ENCODE measurements around the gene LDB2.

The LDB2 gene

GRCh38 chr4:16659694-16660093, 238.8 kb downstream of the LDB2 start:
- H3K27me3 ChIP-seq (ENCODE audit: insufficient read depth, low read length) = no peaks in the 10 kb centered on the region
- no peak overlapping the region for H3K27ac ChIP-seq (ENCODE audit: low read depth, low read length, poor library complexity, severe bottlenecking)
- no peaks in the 10 kb centered on the region for H3K9me3 ChIP-seq (ENCODE audit: low read length)
- no peaks in the 10 kb centered on the region for H3F3A ChIP-seq (ENCODE audit: insufficient read depth, low read length)
- H3K4me3 ChIP-seq (ENCODE audit: low read depth, low read length, poor library complexity, severe bottlenecking) = no peak overlapping the region
- no peaks in the 10 kb centered on the region for H3K79me2 ChIP-seq (ENCODE audit: insufficient read depth, low read length)
- no peak for TF ChIP-seq CTCF (IDR thresholded peaks at IDR 0.05; ENCODE audit: low read length)
- no peak for TF ChIP-seq EZH2 (IDR thresholded peaks at IDR 0.05; ENCODE audit: borderline replicate concordance, low read length)
- H4K20me1 ChIP-seq (ENCODE audit: insufficient read depth, low read length) = no peaks in the 10 kb centered on the region
- H3K9me2 ChIP-seq (ENCODE audit: low read depth, low read length) = no peaks in the 10 kb centered on the region
- H3K4me2 ChIP-seq (ENCODE audit: low read length) = no peak overlapping the region
- no peaks in the 10 kb centered on the region for H3K36me3 ChIP-seq (ENCODE audit: insufficient read depth, low read length)
- H2AFZ ChIP-seq (ENCODE audit: low read length) = no peak overlapping the region
- H3K4me1 ChIP-seq (ENCODE audit: insufficient read depth, low read length, severe bottlenecking) = no peaks in the 10 kb centered on the region
- H3K9ac ChIP-seq (ENCODE audit: low read length) = no peak overlapping the region

- Histone ChIP-seq H3K79me2 (ENCODE audit: insufficient read depth, low read length) (no peaks in the 10 kb centered on the region), H3K9ac (ENCODE audit: low read length) (no peak overlapping the region), H3K27ac (ENCODE audit: low read depth, low read length, poor library complexity, severe bottlenecking) (no peak overlapping the region), H3F3A (ENCODE audit: insufficient read depth, low read length) (no peaks in the 10 kb centered on the region), H3K4me1 (ENCODE audit: insufficient read depth, low read length, severe bottlenecking) (no peaks in the 10 kb centered on the region), H4K20me1 (ENCODE audit: insufficient read depth, low read length) (no peaks in the 10 kb centered on the region), H3K4me2 (ENCODE audit: low read length) (no peak overlapping the region), H3K36me3 (ENCODE audit: insufficient read depth, low read length) (no peaks in the 10 kb centered on the region), H3K9me2 (ENCODE audit: low read depth, low read length) (no peaks in the 10 kb centered on the region), H3K4me3 (ENCODE audit: low read depth, low read length, poor library complexity, severe bottlenecking) (no peak overlapping the region), H2AFZ (ENCODE audit: low read length) (no peak overlapping the region), H3K27me3 (ENCODE audit: insufficient read depth, low read length) (no peaks in the 10 kb centered on the region), H3K9me3 (ENCODE audit: low read length) (no peaks in the 10 kb centered on the region)
- no peak for TF ChIP-seq CTCF (IDR thresholded peaks at IDR 0.05; ENCODE audit: low read length)
- TF ChIP-seq EZH2 (IDR thresholded peaks at IDR 0.05; ENCODE audit: borderline replicate concordance, low read length) = no peak
These were observed 239.4 kb downstream of the LDB2 start for GRCh38 chr4:16659079-16659478.

- Histone ChIP-seq H3K79me2 (ENCODE audit: insufficient read depth, low read length) (no peaks in the 10 kb centered on the region), H3K9me3 (ENCODE audit: low read length) (no peaks in the 10 kb centered on the region), H2AFZ (ENCODE audit: low read length) (no peak overlapping the region), H4K20me1 (ENCODE audit: insufficient read depth, low read length) (no peaks in the 10 kb centered on the region), H3K9me2 (ENCODE audit: low read depth, low read length) (no peaks in the 10 kb centered on the region), H3K4me1 (ENCODE audit: insufficient read depth, low read length, severe bottlenecking) (no peaks in the 10 kb centered on the region), H3K4me3 (ENCODE audit: low read depth, low read length, poor library complexity, severe bottlenecking) (no peak overlapping the region), H3K4me2 (ENCODE audit: low read length) (no peak overlapping the region), H3K36me3 (ENCODE audit: insufficient read depth, low read length) (no peaks in the 10 kb centered on the region), H3K27me3 (ENCODE audit: insufficient read depth, low read length) (no peaks in the 10 kb centered on the region), H3K27ac (ENCODE audit: low read depth, low read length, poor library complexity, severe bottlenecking) (no peak overlapping the region), H3K9ac (ENCODE audit: low read length) (no peak overlapping the region), H3F3A (ENCODE audit: insufficient read depth, low read length) (no peaks in the 10 kb centered on the region)
- TF ChIP-seq CTCF (IDR thresholded peaks at IDR 0.05; ENCODE audit: low read length) (no peak), EZH2 (IDR thresholded peaks at IDR 0.05; ENCODE audit: borderline replicate concordance, low read length) (no peak)
These were observed 240.3 kb downstream of the LDB2 start for GRCh38 chr4:16658183-16658582.

Data from OCI-LY1 (cell line).